Kidney (tissue), 14 donors: ENCODE measurements around the gene GJA9. TPM values are rescaled to one million over a fixed set of nuclear protein-coding genes. Genes with fewer than 3 reads are reported as not detected.

Source experiments
- DNase-seq, 5 donors: peaks; one replicate each; pipeline ENCODE4 v3.0.0-alpha.2; 2013 to 2020
- FAIRE-seq: peaks from 2 replicates; lab custom pipeline; 2012; peaks lifted over from hg19 to GRCh38; lab: Jason Lieb, UNC
- H3K27ac ChIP-seq, 2 donors: one replicate each; pipeline ENCODE4 v1.7.0; 2013; ENCODE audit warnings: low read depth in 2 of 2, low read length in 2 of 2, inconsistent platforms in 1 of 2
- H3K27me3 ChIP-seq: one replicate; pipeline ENCODE4 v1.7.1; 2013; ENCODE audit warnings: low read length, inconsistent platforms; ENCODE audit not compliant: control insufficient read depth, insufficient read depth
- H3K36me3 ChIP-seq, 3 donors: one replicate each; pipeline versions ENCODE4 v1.7.0 to v1.7.1; 2013; ENCODE audit warnings: low read length in 3 of 3, control low read depth in 1 of 3, inconsistent platforms in 1 of 3; ENCODE audit not compliant: insufficient read depth in 3 of 3, control insufficient read depth in 2 of 3
- H3K4me1 ChIP-seq, 3 donors: one replicate each; pipeline versions ENCODE4 v1.7.0 to v1.7.1; 2013; ENCODE audit warnings: low read length in 3 of 3, inconsistent platforms in 1 of 3, low read depth in 1 of 3; ENCODE audit not compliant: control insufficient read depth in 2 of 3, insufficient read depth in 2 of 3
- H3K4me3 ChIP-seq, 3 donors: one replicate each; pipeline versions ENCODE4 v1.7.0 to v1.8.1; 2013; ENCODE audit warnings: low read length in 3 of 3, control low read depth in 1 of 3, inconsistent platforms in 1 of 3
- H3K9ac ChIP-seq, 3 donors: one replicate each; pipeline versions ENCODE4 v1.7.0 to v1.7.1; 2013; ENCODE audit warnings: low read length in 3 of 3, control low read depth in 1 of 3, inconsistent platforms in 1 of 3
- H3K9me3 ChIP-seq, 3 donors: one replicate each; pipeline versions ENCODE4 v1.7.0 to v1.7.1; 2013; ENCODE audit warnings: low read length in 3 of 3, control low read depth in 1 of 3, inconsistent platforms in 1 of 3; ENCODE audit not compliant: control insufficient read depth in 2 of 3, insufficient read depth in 1 of 3
- CTCF ChIP-seq: IDR thresholded peaks from 3 replicates; pipeline ENCODE4 v1.5.1; 2012; ENCODE audit warnings: mild to moderate bottlenecking, moderate library complexity, borderline replicate concordance; ENCODE audit not compliant: insufficient read depth; ENCODE audit errors: extremely low read depth
- intact Hi-C: fragments of 100-400 bp; cut with DNase I; formaldehyde crosslinking; loops from one replicate; pipeline ENCODE4 v1.11.1; 2022
- polyA plus RNA-seq: library from polyadenylated mRNA; stranded (reverse); fragments of 350-450 nt; fragmentation: Illumina TruSeq; extraction: RNeasy Lipid Tissue Mini Kit (QIAGEN cat#74804); gene quantifications from one replicate; pipeline ENCODE4 v1.2.3, GENCODE V29; 2014; ENCODE audit warnings: low read depth, low replicate concordance; ENCODE audit not compliant: insufficient read depth
- total RNA-seq: library from RNA; stranded (reverse); fragmentation: NEBNext Ultra II Directional; extraction: Animal tissue kit (Norgen Biotek cat#: 25700); gene quantifications from one replicate; pipeline ENCODE4 v1.2.1, GENCODE V29; 2021
- donor health status: control.
- donor health status: control.
- donor health status: control.
- donor health status: control.
- donor health status: control.
- donor health status: DM: yes; HTN: yes; CAD: no.
- donor health status: Normal renal cell carcinoma (clear cell type).

Gene GJA9
- total and polyA plus RNA-seq, 2 donors from 2014 or later = not detected

- Histone ChIP-seq H3K36me3 (peaks cover 0 to 2% (median 0%) of the 10 kb centered on the region in 3 donors), H3K4me3 (no peak overlapping the region), H3K9ac (no peak overlapping the region), H3K9me3 (no peaks in the 10 kb centered on the region), H3K4me1 (peaks cover 0 to 12% (median 0%) of the 10 kb centered on the region in 3 donors), H3K27me3 (no peaks in the 10 kb centered on the region), H3K27ac (no peak overlapping the region)
- DNase-seq (no peak), FAIRE-seq (no peak)
- no peak for TF ChIP-seq CTCF
- intact Hi-C loops = no loop called here
Observed at GRCh38 chr1:38865112-38865715, 16.2 kb downstream of the GJA9 start.

GRCh38 chr1:38860454-38860795, 21.0 kb downstream of the GJA9 start:
- H3K4me3 ChIP-seq = peak overlapping the region; percentile 72 to 95 (median 94)
- intact Hi-C loops = no loop called here
- DNase-seq = no peak
- no peaks in the 10 kb centered on the region for H3K9me3 ChIP-seq
- no peaks in the 10 kb centered on the region for H3K27me3 ChIP-seq
- no peak for TF ChIP-seq CTCF
- peaks cover 2 to 10% (median 4%) of the 10 kb centered on the region in 3 donors for H3K36me3 ChIP-seq
- H3K27ac ChIP-seq = no peak overlapping the region
- FAIRE-seq = no peak
- H3K9ac ChIP-seq = peak overlapping the region; percentile 80 to 95 (median 93)
- H3K4me1 ChIP-seq = peaks cover 0 to 17% (median 0%) of the 10 kb centered on the region in 3 donors

GRCh38 chr1:38859561-38860453, 21.6 kb downstream of the GJA9 start, which contains the start of gene RRAGC:
RRAGC (minus strand) TSS chr1:38859772; CDS start chr1:38859646, 126 bp downstream.
- no peak for FAIRE-seq
- peaks cover 6 to 10% (median 7%) of the 10 kb centered on the region in 3 donors for H3K36me3 ChIP-seq
- H3K9ac ChIP-seq = peak within 1 kb of the TSS; percentile 80 to 95 (median 93)
- intact Hi-C loops = no loop called here
- H3K27ac ChIP-seq = peak within 1 kb of the TSS; percentile 63 to 68
- no peak for TF ChIP-seq CTCF
- peak; percentile 98 to 100 (median 98) for DNase-seq
- peaks cover 0 to 17% (median 0%) of the 10 kb centered on the region in 3 donors for H3K4me1 ChIP-seq
- peak within 1 kb of the TSS; percentile 72 to 95 (median 94) for H3K4me3 ChIP-seq
- no peaks in the 10 kb centered on the region for H3K9me3 ChIP-seq
- no peaks in the 10 kb centered on the region for H3K27me3 ChIP-seq
